GM18526 (cell line): ENCODE measurements around the gene FUOM.

Experiments used
- POLR2A ChIP-seq: IDR thresholded peaks from 3 replicates; pipeline ENCODE4 v1.6.1; 2011; ENCODE audit not compliant: insufficient read length; ENCODE audit errors: extremely low read depth

The FUOM gene, protein sequence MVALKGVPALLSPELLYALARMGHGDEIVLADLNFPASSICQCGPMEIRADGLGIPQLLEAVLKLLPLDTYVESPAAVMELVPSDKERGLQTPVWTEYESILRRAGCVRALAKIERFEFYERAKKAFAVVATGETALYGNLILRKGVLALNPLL

GRCh38 chr10:133357285-133358161 lies at the start of gene FUOM:
Gene FUOM, minus strand, starts transcription at chr10:133358019. Its CDS starts 12 bp downstream, at chr10:133358007.
- TF ChIP-seq POLR2A = peak; percentile 65

GRCh38 chr10:133405844-133406527 lies 48.2 kb upstream of the FUOM start:
- TF ChIP-seq POLR2A = no peak

GRCh38 chr10:133405272-133405671 lies 47.5 kb upstream of the FUOM start:
- no peak for TF ChIP-seq POLR2A

- no peak for TF ChIP-seq POLR2A
Observed at GRCh38 chr10:133403784-133404183, 46.0 kb upstream of the FUOM start.

DNA sequence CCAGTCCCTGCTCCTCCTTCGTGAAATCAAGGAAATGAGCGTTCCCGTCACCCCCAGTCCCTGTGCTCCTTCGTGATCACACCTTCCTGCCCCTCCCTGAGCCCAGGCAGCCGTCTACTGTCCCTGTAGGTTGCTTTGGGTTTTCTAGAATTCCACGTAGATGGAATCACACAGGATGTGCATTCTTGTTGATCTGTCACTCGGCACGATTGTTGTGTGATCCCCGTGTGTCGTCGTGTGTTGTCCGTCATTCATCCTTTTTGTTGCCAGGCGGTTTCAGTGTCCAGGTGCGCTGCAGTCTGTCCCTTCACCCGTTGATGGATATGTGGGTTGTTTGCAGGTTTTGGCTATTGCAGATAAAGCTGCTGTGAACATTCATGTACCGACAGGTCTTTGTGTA lies 45.5 kb upstream of the FUOM start:
- TF ChIP-seq POLR2A = no peak

DNA sequence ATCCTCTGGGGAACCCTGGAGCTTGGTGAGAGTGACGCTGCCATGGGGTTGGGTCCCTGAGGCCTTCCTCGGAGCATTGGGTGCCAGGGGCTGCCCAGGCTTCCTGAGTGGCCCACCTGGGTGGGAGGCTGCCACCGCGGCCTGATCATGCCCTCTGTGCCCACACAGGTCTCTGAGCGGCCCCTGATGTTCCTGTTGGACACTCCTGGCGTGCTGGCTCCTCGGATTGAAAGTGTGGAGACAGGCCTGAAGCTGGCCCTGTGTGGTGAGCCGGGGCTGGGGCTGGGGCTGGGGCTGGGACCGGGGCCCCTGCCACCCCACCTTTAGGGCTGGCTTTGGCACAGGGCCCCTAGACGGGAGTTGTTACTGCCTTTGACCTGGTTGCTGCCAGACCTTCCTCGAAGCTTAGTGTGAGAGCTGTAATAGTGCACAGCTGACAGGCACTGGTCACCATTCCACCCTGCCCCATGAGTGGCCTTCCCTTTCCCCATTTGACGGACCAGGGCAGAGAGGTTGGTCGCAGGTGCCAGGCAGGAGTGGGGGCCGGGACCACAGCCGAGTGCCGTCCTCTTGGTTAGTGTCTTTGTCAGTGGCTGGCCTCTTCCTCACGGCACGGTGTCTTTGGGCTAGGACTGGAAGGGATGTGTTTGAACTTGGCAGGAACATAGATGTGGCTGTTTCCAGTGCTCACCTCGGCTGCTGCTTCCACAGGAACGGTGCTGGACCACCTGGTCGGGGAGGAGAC lies 44.3 kb upstream of the FUOM start:
- TF ChIP-seq POLR2A = no peak

GRCh38 chr10:133401500-133401899 lies 43.7 kb upstream of the FUOM start:
- TF ChIP-seq POLR2A = no peak

DNA sequence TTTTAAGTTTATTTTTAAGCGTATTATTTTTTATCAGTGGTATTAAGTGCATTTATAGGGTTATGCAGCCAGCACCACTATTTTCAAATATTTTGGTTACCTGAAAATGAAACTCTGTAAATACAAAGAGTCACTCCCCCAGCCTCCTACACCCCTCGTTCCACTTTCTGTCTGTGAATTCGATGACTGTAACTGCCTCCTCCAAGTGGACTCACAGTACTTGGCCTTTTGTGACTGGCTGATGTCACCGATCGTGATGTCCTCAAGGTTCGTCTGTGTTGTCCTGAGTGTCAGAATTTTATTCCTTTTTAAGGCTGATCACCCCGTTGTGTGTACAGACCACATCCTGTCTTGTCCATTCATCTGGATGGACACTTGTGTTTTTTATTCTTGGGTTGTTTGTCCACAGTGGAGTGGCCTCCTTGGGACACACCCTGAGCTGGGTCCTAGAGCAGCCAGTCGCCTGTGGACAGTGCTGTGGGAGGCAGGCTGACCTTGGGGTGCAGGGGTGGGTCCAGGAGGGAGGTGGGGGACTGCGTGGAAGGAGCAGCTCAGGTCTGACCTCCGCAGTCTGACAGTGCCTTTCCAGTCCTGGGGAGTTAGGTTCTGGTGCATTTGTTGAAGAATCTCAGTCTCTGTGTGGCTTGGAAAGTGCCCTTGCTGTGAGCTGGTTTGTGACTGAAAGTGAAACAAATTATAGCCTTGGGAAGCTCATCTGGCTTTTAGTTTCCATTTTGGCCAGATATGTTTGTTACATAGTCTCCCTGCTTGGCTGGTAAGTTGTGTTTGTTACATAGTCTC lies 43.0 kb upstream of the FUOM start:
- TF ChIP-seq POLR2A = no peak

- no peak for TF ChIP-seq POLR2A
Observed at GRCh38 chr10:133399123-133399601, 41.3 kb upstream of the FUOM start.

DNA sequence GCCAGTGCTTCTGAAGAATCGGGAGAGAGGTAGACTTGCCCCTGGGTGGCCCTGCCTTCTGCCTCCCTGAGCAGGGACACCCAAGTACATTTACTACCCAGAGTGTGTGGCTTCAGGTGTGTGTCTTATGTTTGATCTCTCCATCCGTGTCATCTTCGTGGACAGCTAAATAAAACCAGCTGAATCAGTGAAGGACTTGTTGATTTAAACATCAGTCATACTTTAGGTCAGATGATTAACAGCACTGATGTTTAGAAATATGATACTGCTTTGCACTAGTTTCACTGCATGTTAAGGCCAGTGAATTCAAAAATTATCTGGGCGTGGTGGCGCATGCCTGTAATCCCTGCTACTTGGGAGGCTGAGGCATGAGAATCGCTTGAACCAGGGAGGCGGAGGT lies 40.1 kb upstream of the FUOM start:
- no peak for TF ChIP-seq POLR2A

- TF ChIP-seq POLR2A = no peak
Observed at GRCh38 chr10:133396035-133396624, 38.3 kb upstream of the FUOM start.

- no peak for TF ChIP-seq POLR2A
Observed at GRCh38 chr10:133394801-133395221, 37.0 kb upstream of the FUOM start.

- TF ChIP-seq POLR2A = peak; percentile 89
Observed at GRCh38 chr10:133394064-133394663, 36.3 kb upstream of the FUOM start, which contains the start of gene MTG1. Gene MTG1, plus strand, starts transcription at chr10:133394157. Its CDS starts 64 bp downstream, at chr10:133394221.

DNA sequence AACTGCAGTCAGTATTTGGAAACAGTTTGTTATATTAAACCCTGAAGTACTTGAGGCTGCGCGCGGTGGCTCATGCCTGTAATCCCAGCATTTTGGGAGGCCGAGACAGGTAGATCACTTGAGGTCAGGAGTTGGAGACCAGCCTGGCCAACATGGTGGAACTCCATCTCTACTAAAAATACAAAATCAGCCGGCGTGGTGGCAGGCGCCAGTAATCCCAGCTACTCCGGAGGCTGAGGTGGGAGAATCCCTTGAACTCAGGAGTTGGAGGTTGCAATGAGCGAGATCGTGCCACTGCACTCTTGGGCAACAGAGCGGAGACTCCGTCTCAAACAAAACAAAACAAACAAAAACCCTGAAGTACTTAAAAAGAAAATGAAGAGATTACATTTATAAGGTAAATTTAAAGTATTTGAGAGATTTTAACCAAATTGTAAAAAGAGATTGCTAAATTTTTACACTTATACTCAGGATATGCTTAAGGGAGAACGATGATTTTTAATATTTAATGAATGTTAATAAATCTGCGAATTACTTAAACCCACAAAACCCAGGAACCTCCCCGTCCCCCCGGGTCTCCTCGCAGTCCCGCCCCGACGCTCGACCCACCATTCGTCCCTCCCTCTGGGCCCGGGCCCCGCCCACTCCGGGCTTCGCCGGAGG lies 35.7 kb upstream of the FUOM start:
- TF ChIP-seq POLR2A = no peak
